Measurements from ENCODE around the gene ARL11.
A peak's percentile ranks its signal among the peaks of the same experiment; 100 is the strongest.

The ARL11 gene

DNA sequence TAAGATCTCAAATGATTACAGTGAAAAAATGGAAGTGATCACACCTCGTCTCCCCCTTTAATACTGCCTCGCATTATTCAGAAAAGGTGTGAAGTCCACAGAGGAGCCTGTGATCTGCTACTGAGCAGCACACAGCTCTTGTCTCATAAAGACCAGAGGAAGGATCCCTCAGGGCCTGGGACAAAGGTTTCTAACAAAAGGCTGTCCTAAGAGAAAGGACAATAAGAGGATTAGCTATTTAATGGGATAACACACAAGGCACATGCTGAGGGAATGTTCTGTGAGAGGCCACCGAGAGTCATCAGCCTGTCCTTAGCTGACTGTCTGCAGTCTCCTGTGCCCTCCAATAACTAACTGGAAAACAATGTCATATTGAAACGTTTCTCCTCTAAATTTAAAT lies 36.3 kb downstream of the ARL11 start:
- DNase-seq (ENCODE audit: insufficient read length, low spot score), result peak; percentile 48
- TF ChIP-seq, protein P1, sequence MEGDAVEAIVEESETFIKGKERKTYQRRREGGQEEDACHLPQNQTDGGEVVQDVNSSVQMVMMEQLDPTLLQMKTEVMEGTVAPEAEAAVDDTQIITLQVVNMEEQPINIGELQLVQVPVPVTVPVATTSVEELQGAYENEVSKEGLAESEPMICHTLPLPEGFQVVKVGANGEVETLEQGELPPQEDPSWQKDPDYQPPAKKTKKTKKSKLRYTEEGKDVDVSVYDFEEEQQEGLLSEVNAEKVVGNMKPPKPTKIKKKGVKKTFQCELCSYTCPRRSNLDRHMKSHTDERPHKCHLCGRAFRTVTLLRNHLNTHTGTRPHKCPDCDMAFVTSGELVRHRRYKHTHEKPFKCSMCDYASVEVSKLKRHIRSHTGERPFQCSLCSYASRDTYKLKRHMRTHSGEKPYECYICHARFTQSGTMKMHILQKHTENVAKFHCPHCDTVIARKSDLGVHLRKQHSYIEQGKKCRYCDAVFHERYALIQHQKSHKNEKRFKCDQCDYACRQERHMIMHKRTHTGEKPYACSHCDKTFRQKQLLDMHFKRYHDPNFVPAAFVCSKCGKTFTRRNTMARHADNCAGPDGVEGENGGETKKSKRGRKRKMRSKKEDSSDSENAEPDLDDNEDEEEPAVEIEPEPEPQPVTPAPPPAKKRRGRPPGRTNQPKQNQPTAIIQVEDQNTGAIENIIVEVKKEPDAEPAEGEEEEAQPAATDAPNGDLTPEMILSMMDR (IDR thresholded peaks at IDR 0.05; ENCODE audit: insufficient read depth, missing control alignments), result no peak
- peak; percentile 87 for FAIRE-seq

DNA sequence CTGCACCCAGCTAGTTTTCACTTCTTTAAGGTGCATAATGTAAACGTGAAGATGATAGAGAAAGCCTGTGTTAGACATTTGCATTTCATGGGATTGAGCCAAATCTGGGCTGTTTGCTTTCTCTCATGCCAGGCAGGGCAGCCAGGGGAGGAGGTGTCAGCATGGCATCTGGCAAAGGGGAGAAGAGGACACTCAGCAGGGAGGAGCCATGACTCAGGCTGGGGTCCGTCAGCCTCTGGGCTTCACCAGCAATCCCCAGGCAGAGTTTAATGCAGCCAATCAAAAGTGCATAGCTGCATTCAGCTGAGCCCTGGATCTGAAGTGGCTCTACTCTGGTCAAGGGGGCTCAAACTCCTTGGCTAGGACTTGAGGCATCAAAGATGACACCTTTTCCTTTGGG lies 39.5 kb downstream of the ARL11 start:
- TF ChIP-seq, protein P1 (IDR thresholded peaks at IDR 0.05; ENCODE audit: insufficient read depth, missing control alignments), result no peak
- FAIRE-seq, result no peak
- no peak for DNase-seq (ENCODE audit: insufficient read length, low spot score)

DNA sequence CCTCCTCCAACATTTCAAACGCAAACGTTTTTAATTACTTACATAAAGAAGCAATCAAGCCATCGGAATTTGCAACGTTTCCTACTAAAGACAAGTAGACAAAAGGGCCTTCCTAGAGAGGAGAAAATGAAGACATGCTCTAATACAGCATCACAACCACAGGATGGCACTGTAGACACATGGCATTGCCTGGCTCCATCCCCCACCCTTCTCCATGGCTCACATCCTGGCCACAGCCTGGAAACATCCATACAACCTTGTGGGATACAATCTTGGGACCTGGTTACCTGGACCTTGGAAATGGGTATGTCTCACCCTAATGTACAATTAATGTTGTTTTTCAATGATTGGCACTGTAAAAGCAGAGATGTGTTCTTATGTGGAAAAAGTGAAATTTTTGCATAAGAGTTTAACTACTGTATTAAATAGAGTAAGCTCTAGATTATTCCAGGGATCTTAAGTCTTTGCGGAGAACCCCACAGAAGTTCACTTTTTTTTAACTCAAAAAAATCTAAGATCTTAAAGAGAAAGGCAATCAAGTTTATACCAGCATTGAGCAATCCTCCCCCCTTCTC lies 41.5 kb downstream of the ARL11 start:
- no peak for DNase-seq (ENCODE audit: insufficient read length, low spot score)
- TF ChIP-seq, protein P1 (IDR thresholded peaks at IDR 0.05; ENCODE audit: insufficient read depth, missing control alignments), result peak; percentile 82

DNA sequence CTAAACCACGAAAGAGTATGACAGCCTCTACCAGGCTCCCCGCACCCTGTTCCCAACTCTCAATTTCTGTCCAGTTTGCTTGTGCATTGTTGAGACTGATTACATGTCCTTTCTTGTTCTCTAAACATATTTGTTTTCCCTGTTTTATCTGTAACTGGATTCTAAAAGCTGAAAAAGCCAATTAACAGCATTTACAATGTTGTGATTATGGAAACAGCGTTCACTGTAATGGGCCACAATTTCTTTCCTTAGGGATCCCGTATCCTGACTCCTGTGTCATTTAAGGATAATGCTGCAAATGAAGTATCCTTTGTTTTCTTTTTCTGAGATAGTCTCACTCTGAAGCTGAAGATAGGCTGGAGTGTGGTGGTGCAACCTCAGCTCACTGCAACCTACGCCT lies 42.5 kb downstream of the ARL11 start:
- TF ChIP-seq, protein P1 (IDR thresholded peaks at IDR 0.05; ENCODE audit: insufficient read depth, missing control alignments), result no peak
- no peak for DNase-seq (ENCODE audit: insufficient read length, low spot score)
- FAIRE-seq, result no peak

More for the DNA sequence above, 41.5 kb downstream of the ARL11 start:
- peak; percentile 38 for FAIRE-seq

DNA sequence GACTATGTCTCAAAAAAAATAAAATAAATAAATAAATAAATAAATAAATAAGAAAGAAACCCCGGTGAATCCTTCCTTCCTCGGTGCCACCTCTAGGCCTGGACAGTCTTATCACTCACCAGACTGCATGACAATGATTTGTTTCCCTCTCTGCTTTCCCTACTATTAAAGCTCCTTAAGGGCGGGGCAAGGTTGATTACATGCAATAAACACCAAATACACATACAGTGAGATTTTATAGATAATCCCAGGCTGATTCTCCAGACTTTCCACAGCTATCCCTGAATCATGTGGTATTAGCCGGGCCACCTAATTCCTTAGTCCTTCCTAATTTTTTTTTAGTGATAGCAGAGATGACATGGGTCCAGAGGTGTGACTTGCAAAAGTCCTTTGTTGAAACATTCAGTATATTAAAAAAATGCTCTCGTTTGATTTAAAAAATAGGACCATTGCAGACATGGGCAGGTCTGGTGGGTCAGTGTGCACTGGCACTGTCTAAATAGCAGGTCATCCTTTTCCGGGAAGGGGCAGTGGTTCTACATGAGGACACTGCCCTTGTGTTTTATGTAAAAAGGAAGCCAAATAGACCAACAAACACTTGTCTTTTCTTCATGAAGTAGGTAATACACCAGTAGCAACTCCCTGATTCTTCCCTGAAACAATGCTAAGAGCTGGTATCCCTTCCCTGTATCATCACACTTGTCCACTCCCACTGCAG lies 48.4 kb downstream of the ARL11 start:
- TF ChIP-seq, protein P1 (IDR thresholded peaks at IDR 0.05; ENCODE audit: insufficient read depth, missing control alignments), result no peak
- no peak for DNase-seq (ENCODE audit: insufficient read length, low spot score)
- no peak for FAIRE-seq

DNA sequence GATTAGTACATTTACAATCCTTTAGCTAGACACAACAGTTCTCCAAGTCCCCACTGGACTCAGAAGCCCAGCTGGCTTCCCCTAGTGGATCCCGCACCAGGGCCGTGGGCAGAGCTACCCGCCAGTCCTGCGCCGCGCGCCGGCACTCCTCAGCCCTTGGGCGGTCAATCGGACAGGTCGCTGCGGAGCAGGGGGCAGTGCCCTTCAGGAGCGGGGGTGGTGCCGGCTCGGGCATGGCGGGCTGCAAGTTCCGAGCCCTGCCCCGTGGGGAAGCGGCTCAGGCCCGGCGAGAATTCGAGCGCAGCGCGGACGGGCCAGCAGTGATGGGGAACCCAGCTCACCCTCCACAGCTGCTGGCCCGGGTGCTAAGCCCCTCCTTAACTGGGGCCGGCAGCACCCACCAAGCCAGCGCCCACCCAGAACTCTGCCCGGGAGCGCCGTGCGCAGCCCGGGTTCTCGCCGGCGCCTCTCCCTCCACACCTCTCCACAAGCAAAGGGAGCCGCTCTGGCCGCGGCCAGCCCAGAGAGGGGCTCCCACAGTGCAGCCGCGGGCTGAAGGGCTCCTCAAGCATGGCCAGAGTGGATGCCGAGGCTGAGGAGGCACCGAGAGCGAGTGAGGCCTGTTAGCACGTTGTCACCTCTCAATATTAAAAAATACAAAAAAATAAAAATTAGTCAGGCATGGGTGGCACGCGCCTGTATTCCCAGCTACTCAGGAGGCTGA lies 50.0 kb downstream of the ARL11 start:
- TF ChIP-seq, protein P1 (IDR thresholded peaks at IDR 0.05; ENCODE audit: insufficient read depth, missing control alignments), result no peak
- FAIRE-seq (no peak), DNase-seq (ENCODE audit: insufficient read length, low spot score) (no peak)

Data from D721Med (cell line).